A549 (cell line): Measurements from ENCODE around the gene KLKB1.

Source experiments
- CEBPB ChIP-seq, 2 experiments: fragments of >200 bp in 1 of 2; sonication (Bioruptor Twin) in 1 of 2; formaldehyde crosslinking in 1 of 2; IDR thresholded peaks; 2 replicates each; pipeline ENCODE4 v1.6.1; 2012 to 2016
- CHD2 ChIP-seq: fragments of 150-350 bp; IDR thresholded peaks from 2 replicates; pipeline ENCODE4 v1.6.1; 2014; ENCODE audit warnings: low read length; ENCODE audit not compliant: partially characterized antibody
- CTCF ChIP-seq: fragments of >200 bp; sonication (Bioruptor Twin); formaldehyde crosslinking; IDR thresholded peaks from 3 replicates; pipeline ENCODE4 v1.5.1; 2016
- EP300 ChIP-seq, 2 experiments: fragments of >200 bp; sonication (Bioruptor Twin); formaldehyde crosslinking; IDR thresholded peaks; 2 replicates in 1 of 2; 3 replicates in 1 of 2; pipeline ENCODE4 v1.6.1; 2016 to 2017
- JUN ChIP-seq, 2 experiments: fragments of >200 bp; sonication (Bioruptor Twin); formaldehyde crosslinking; IDR thresholded peaks; 2 replicates in 1 of 2; 3 replicates in 1 of 2; pipeline ENCODE4 v1.6.1; 2016 to 2017
- PHF8 ChIP-seq: fragments of 200-600 bp; sonication (generic); IDR thresholded peaks from 2 replicates; pipeline ENCODE4 v1.6.1; 2016; ENCODE audit warnings: low read depth, mild to moderate bottlenecking, antibody characterized with exemption, moderate library complexity, borderline replicate concordance
- POLR2A ChIP-seq: IDR thresholded peaks from 2 replicates; pipeline ENCODE4 v1.6.1; 2012; ENCODE audit warnings: mild to moderate bottlenecking, low read length
- USF2 ChIP-seq: fragments of 450-650 bp; IDR thresholded peaks from 2 replicates; pipeline ENCODE4 v1.6.1; 2014; ENCODE audit warnings: antibody characterized with exemption
- ZFP36 ChIP-seq: fragments of 450-650 bp; IDR thresholded peaks from 2 replicates; pipeline ENCODE4 v1.6.1; 2014; ENCODE audit warnings: borderline replicate concordance; ENCODE audit not compliant: partially characterized antibody
- ZNF302 ChIP-seq: fragments of 250-450 bp; sonication (Bioruptor Pico); IDR thresholded peaks from 2 replicates; pipeline ENCODE4 v1.9.0; 2021; ENCODE audit warnings: inconsistent platforms, mild to moderate bottlenecking, moderate library complexity
- ZSCAN20 ChIP-seq: fragments of 250-450 bp; sonication (Bioruptor Pico); IDR thresholded peaks from 2 replicates; pipeline ENCODE4 v1.8.0; 2022; ENCODE audit warnings: mild to moderate bottlenecking, moderate library complexity

DNA sequence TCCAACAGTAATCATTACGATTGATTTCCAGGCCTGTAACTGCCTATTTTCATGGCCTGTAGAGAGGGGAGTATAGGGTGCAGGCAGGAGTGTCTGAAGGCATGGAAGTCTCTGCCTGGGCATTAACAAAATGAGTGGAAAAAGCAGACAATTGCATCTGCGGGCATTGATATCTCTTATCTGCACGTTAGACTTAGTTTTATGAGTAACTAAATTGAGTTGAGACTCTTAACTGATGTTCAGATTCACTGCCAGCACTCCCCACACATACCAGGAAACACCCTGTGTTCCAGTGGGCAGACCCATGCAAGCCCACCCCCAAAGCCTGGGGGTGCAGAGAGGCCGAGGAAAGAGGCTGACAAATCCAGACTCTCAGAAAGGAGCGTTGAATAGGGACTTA, 72.0 kb downstream of the KLKB1 start:
- TF ChIP-seq JUN (IDR thresholded peaks at IDR 0.05) (no peak), ZNF302 (CRISPR knock-in tag) (no peak), POLR2A (no peak), CTCF (no peak), USF2 (no peak), EP300 (IDR thresholded peaks at IDR 0.05) (no peak), PHF8 (no peak), CHD2 (no peak), ZFP36 (no peak), ZSCAN20 (CRISPR knock-in tag) (no peak), CEBPB (IDR thresholded peaks at IDR 0.05) (no peak)
